GM19240 (cell line): ENCODE data around the gene MAP4K2.
"Not testable (repeated sequence)": the region's sequence is repeated elsewhere in the genome, so short reads cannot be mapped to it uniquely, and the experiment has no call there.

ENCODE experiments used
- DNase-seq: peaks from one replicate; pipeline ENCODE4 v3.0.0; 2011; ENCODE audit warnings: low spot score; ENCODE audit not compliant: insufficient read length

Gene MAP4K2

GRCh38 chr11:64838600-64839334, 35.8 kb upstream of the MAP4K2 start:
- DNase-seq, result no peak

- DNase-seq, result no peak
Measured at GRCh38 chr11:64837887-64838351, 34.9 kb upstream of the MAP4K2 start.

- no peak for DNase-seq
Measured at GRCh38 chr11:64836448-64837072, 33.5 kb upstream of the MAP4K2 start.

GRCh38 chr11:64835616-64836447, 32.8 kb upstream of the MAP4K2 start:
- no peak for DNase-seq

GRCh38 chr11:64834723-64835615, 32.0 kb upstream of the MAP4K2 start:
- no peak for DNase-seq

- no peak for DNase-seq
Measured at GRCh38 chr11:64834031-64834722, 31.2 kb upstream of the MAP4K2 start.

GRCh38 chr11:64833509-64833908, 30.5 kb upstream of the MAP4K2 start:
- DNase-seq, result no peak

- DNase-seq, result no peak
Measured at GRCh38 chr11:64833198-64833502, 30.1 kb upstream of the MAP4K2 start.

- DNase-seq, result no peak
Measured at GRCh38 chr11:64832467-64833197, 29.6 kb upstream of the MAP4K2 start.

- no peak for DNase-seq
Measured at GRCh38 chr11:64831411-64831891, 28.4 kb upstream of the MAP4K2 start.

- DNase-seq, result no peak
Measured at GRCh38 chr11:64829536-64830251, 26.7 kb upstream of the MAP4K2 start.

- no peak for DNase-seq
Measured at GRCh38 chr11:64827451-64827839, 24.4 kb upstream of the MAP4K2 start.

GRCh38 chr11:64826578-64827450, 23.8 kb upstream of the MAP4K2 start:
- DNase-seq, result no peak

GRCh38 chr11:64826062-64826461, 23.0 kb upstream of the MAP4K2 start:
- DNase-seq, result no peak

- no peak for DNase-seq
Measured at GRCh38 chr11:64823568-64824119, 20.6 kb upstream of the MAP4K2 start.

GRCh38 chr11:64817476-64817875, 14.5 kb upstream of the MAP4K2 start:
- no peak for DNase-seq

GRCh38 chr11:64815433-64815832, 12.4 kb upstream of the MAP4K2 start:
- not testable (repeated sequence) for DNase-seq

- no peak for DNase-seq
Measured at GRCh38 chr11:64814712-64815187, 11.7 kb upstream of the MAP4K2 start.
